GM12875 (cell line): Measurements from ENCODE around the gene TNNC1.

Experiments
- H3K4me3 ChIP-seq: one replicate; pipeline ENCODE4 v1.5.1; 2011; ENCODE audit warnings: low read depth, low read length, control low read depth
- CTCF ChIP-seq: IDR thresholded peaks from 2 replicates; pipeline ENCODE4 v1.5.1; 2011; ENCODE audit warnings: low read depth, mild to moderate bottlenecking, control low read depth, inconsistent platforms, low read length, moderate library complexity, borderline replicate concordance; ENCODE audit not compliant: insufficient read depth

TNNC1 gene

GRCh38 chr3:52489453-52489852, 35.6 kb upstream of the TNNC1 start:
- no peak overlapping the region for H3K4me3 ChIP-seq
- TF ChIP-seq CTCF = no peak

- no peak overlapping the region for H3K4me3 ChIP-seq
- TF ChIP-seq CTCF = no peak
Observed at GRCh38 chr3:52488746-52489145, 34.9 kb upstream of the TNNC1 start.

GRCh38 chr3:52487788-52488691, 34.2 kb upstream of the TNNC1 start:
- no peak for TF ChIP-seq CTCF
- no peak overlapping the region for H3K4me3 ChIP-seq

GRCh38 chr3:52487050-52487787, 33.4 kb upstream of the TNNC1 start:
- no peak overlapping the region for H3K4me3 ChIP-seq
- TF ChIP-seq CTCF = no peak

- no peak for TF ChIP-seq CTCF
- no peak overlapping the region for H3K4me3 ChIP-seq
Observed at GRCh38 chr3:52484680-52485461, 31.0 kb upstream of the TNNC1 start.

GRCh38 chr3:52483577-52484381, 29.9 kb upstream of the TNNC1 start:
- TF ChIP-seq CTCF = no peak
- no peak overlapping the region for H3K4me3 ChIP-seq
